Right lung (tissue), 5 donors: ENCODE measurements around the gene EIF3I. TPM values are rescaled to one million over a fixed set of nuclear protein-coding genes. Genes with fewer than 3 reads are reported as not detected.

ENCODE experiments used
- DNase-seq, 2 donors: peaks; one replicate each; pipeline ENCODE4 v3.0.0-alpha.2; 2013
- polyA plus RNA-seq, 5 donors: library from polyadenylated mRNA; unstranded; fragments of 120-200 nt; gene quantifications; one replicate each; pipeline versions ENCODE4 v1.2.1 to v1.2.3, GENCODE V29; 2013; ENCODE audit warnings: inconsistent platforms in 1 of 5, low replicate concordance in 1 of 5; ENCODE audit not compliant: insufficient read length in 5 of 5, insufficient read depth in 1 of 5

The EIF3I gene
- polyA plus RNA-seq, 5 donors = 164 to 195 (median 171) TPM

GRCh38 chr1:32223683-32224082 lies 1.5 kb downstream of the EIF3I start:
- no peak for DNase-seq

GRCh38 chr1:32224285-32224684 lies 2.1 kb downstream of the EIF3I start:
- no peak for DNase-seq

DNA sequence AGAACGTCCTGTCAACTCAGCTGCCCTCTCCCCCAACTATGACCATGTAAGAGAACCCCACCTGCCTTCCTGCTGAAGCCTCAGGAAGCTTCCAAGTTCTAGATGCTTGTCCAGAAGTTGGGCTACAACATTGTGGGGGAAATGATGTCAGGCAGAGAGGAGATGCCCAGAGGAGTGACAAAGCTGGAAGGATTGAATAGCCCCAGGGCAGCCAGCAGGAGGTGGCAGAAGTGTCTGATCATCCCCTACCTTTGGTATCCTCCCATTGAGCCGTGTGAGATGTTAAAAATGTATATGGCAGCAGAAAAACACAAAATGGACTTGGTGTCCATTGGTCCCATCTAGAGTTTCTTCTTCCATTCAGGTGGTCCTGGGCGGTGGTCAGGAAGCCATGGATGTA lies 6.6 kb downstream of the EIF3I start:
- no peak for DNase-seq

DNA sequence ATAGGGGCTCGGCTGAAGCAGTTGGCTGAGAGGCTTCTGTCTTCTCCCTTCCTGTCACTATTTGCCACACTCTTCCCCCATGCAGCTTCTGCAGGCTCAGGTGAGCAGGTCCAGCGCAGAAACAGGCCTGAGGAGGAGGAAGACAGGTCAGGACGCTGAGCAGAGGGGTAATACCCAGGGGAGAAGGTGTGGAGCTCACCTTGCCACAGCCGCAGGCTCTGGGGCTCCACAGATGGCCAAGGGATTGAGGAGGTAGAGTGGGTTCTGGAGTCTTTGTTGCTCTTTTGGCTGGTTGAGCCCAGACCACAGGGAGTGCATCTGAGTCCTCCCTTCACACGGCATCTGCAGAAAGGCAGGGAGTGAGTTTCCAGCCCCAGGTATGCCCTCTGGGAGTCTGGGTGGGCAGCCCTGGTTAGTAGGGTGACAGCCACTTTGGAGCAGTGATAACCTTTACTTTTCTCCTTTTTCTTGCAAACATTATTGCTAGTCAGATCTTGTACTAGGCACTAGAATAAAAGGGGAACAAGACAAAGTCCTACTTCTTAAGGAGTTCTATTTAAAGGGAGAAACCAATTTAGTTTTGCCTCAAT lies 9.7 kb downstream of the EIF3I start:
- DNase-seq = no peak

DNA sequence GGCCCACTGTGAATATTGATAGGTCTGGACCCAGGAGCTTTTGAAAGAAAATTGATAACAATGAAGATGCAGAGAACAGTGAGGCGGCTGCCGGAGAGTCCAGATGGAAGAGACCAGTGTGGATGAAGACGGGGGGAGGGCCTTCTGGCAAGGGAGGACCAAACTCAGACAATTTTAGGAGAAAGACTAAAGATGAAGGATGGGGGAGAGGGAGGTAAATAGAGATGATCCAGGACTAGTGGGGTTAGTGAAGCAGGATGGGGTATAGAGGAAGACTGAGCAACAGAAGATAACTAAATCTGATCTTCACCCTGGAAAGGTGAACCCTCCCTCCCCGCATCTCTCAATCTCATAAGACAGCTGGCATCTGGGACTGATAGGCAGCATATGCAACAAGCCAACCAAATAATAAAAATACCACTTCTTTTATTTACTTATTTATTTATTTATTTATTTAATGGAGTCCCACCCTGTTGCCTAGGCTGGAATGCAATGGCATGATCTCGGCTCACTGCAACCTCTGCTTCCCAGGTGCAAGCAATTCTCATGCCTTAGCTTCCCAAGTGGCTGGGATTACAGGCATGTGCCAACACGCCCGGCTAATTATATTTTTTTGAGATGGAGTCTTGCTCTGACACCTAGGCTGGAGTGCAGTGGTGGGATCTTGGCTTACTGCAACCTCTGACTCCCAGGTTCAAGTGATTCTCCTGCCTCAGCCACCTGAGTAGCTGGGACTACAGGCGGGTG lies 10.5 kb downstream of the EIF3I start:
- no peak for DNase-seq

DNA sequence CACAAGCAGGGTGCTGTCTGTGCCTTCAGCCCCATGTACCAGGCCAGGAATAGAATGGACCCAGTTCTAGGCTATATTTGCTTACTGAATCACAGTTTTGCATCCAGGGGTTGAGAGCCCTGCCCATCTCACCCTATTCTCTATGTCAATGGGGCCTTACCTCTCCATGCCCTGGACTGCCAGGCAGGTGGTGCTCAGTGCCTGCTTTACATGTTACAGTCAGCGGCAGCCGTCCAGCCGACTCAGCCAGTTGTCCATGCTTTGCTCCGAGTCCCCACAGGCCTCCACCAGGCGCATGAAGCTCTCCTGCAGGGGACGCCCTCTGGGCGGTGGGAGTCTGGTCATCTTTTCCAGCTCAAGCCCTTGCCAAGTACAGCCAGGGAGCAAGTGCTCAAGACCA lies 12.6 kb downstream of the EIF3I start:
- DNase-seq = no peak

DNA sequence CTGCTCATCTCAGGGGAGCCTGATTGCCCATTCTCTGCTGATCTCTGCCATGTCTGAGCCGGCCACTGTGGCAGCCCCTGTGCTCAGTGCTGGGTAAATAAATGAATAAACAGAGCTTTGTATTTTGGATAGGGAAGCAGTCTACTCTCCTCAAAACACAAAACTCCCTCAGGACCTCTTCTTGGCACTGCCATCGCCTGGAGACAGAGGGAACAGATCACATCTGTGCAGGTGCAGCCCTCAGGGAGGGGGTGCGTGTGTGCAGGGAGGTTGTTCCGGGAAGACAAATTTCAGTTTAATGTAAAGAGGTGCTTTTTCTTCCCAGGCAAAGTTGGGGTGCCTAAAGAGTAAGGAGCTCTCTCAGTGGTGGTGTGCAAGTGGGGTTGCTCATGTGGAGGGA lies 17.1 kb downstream of the EIF3I start:
- no peak for DNase-seq

GRCh38 chr1:32239790-32240139 lies 17.6 kb downstream of the EIF3I start:
- no peak for DNase-seq

- DNase-seq = peak; percentile 71
Measured at GRCh38 chr1:32240140-32240951, 18.1 kb downstream of the EIF3I start.

DNA sequence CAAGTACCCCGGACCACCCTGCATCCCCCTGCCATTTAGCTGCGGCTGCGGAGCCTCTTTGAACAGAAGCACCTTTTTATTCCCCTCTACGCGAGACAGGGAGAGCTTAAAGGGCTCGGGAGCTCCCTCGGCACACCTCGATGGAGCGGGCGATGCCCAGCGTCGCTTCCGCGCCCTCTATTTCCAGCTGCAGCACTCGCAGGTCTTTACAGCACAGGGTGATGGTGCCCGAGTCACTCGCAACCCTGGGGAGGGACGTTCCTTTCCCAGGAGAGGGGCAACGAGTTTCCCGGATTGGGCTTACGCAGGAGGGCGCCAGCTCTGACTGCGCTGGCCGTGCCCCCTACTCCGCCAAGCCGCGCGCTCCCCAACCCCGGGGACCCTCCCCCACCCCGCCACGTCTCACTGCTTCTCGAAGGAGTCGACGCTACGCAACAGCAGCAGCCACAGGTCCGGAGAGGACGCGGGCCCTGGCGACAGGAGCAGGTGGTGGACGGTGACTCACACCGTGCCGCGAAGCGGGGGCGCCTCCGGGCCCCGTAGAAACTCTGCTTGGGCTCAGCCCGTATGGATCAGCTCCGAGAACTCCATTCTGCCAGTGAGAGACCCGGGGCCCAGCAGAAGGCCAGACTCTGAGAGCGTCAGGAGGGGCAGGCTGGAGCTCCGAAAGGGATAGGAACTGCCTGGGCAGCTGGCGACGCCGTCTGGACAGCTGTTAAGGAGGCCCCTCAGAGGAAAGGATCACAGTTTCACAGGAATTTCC lies 19.0 kb downstream of the EIF3I start:
- DNase-seq = peak; percentile 64 to 69

GRCh38 chr1:32242341-32242851 lies 20.2 kb downstream of the EIF3I start:
- peak; percentile 50 to 59 for DNase-seq

DNA sequence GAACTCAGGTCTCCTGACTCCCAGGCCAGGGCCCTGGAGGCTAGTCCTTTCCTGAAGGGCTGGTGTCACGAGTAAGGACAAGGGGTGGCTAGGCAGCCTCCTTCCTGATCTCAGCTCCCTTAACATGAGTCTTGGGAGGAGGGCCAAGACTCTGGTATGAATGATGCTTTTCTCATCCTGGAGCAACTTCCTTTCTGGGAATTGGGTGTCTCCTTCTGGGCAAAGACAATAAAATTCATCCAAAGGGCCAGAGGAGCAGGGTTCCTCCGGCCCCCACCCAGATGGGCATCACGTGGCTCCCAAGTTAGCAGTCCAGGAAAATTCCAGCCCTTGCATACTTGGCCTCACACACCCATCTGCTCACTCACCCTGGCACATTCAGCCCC lies 24.7 kb downstream of the EIF3I start, which contains the start of gene FAM167B:
TSS of gene FAM167B (plus strand) at position 335 of the 386 bp plus-strand sequence. CDS start 200 bp downstream, outside the sequence.
- no peak for DNase-seq

DNA sequence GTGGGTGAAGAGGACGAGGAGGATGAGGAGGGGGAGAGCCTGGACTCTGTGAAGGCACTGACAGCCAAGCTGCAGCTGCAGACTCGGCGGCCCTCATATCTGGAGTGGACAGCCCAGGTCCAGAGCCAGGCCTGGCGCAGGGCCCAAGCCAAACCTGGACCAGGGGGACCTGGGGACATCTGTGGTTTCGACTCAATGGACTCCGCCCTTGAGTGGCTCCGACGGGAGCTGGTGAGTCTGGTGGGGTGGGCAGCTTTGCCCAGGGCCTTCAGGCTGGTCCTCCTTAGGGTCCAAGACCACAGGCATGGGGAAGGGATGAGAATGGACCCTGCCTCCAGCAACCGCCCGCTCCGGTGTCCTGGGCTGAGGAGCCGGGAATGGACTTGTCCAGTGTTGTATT lies 25.2 kb downstream of the EIF3I start:
- DNase-seq = no peak

DNA sequence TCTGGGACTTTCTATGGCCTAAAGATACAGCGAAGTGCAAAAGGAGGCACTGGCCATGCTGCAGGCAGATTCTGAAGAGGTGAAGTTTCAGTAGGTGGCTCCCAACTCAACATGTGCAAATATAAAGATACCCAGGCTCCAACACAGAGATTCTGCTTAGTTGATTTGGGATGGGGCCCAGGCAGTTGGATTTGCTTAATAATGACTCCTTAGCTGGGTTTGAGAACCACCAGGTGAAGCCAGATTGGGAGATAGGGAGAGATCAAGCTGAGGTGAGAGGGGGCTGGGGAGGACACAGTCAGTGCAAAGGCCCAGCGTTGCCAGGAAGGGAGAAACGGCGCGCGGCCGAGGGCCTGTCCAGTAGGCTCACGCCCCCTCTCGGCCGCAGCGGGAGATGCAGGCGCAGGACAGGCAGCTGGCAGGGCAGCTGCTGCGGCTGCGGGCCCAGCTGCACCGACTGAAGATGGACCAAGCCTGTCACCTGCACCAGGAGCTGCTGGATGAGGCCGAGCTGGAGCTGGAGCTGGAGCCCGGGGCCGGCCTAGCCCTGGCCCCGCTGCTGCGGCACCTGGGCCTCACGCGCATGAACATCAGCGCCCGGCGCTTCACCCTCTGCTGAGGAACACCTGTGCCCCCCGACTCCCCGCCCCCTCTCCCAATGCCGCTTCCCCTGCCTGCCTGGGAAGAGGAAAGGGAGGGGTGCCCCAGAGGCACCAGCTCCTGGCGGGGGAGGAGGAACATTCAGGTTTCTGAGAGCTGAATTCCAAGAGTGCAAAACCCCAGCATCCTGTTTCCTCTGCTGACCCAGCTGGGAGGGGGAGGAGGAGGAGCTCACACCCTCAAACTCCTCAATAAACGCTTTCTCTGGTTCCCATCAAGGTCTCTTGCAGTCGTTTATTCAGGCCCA lies 26.0 kb downstream of the EIF3I start:
- peak; percentile 38 to 42 for DNase-seq

DNA sequence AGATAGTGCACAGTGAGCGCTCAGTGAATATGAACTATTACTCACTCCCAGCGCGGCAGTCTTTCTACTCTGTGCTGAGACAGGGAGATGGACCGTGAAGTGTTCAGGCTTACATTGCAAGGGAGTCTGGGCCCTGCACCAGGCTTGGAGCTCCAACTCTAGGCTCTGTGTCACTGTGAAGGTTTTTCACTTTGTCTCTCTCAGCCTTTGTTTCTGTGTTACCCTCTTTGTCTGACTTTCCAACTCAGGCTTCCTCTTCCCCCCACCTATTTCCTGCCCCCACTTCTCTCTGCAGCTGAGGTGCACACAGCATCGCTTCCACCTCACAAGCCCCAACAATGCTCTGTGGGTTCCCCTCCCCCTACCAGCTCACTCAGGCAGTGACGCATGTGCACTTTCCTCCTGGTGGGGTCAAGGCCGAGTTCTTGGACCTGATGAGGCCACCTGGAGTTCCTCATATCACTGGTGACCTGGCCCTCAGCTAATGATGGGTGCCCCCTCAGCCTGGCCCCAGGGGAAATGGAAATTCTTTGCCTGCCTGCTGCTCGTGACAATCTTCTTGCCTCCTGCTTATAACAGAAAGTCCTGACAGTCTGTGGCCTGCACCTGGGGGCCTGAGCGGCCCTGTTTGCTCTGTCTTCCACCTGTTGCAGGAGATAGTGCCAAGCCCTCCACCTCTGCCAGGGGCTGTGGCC lies 27.8 kb downstream of the EIF3I start:
- peak; percentile 32 to 45 for DNase-seq

DNA sequence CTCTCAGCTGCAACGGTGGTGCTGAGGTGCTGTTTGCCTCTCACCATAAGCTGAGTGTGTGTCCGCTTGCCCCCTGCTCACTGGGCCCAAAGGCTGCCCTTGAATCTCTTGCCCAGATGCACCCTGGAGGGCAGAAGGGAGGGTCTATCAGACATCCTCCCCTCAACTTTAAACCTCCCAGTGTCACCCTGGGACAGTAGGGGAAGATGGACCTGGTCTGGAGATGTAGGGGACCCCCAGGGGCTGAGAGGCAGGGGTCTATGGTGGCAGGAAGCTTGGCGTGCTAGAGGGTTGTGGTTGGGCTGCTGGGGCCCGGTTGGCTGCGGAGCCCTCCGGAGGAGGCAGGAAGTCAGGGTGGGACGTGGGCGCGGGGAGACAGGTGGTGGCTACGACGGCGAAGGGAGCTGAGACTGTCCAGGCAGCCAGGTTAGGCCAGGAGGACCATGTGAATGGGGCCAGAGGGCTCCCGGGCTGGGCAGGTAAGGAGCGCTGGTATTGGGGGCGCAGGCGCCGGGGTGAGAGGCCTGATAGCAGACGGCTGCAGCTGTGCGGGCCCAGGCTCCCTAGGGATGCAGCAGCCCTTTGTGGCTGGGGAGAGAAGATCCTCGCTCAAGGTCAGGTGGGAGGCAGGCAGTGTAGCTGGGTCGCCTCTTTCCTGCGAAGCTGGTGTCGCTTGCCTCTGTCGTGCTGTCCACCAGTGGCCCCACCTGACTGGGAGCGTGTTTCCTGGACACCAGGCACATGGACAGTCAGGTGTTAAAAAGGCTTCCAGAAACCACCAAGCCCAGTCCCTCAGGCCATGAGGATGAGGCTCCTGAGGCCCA lies 28.9 kb downstream of the EIF3I start, which contains the start of gene LCK:
TSS of gene LCK (plus strand) at position 373 of the 824 bp plus-strand sequence. CDS start 23,065 bp downstream, outside the sequence.
- no peak for DNase-seq

DNA sequence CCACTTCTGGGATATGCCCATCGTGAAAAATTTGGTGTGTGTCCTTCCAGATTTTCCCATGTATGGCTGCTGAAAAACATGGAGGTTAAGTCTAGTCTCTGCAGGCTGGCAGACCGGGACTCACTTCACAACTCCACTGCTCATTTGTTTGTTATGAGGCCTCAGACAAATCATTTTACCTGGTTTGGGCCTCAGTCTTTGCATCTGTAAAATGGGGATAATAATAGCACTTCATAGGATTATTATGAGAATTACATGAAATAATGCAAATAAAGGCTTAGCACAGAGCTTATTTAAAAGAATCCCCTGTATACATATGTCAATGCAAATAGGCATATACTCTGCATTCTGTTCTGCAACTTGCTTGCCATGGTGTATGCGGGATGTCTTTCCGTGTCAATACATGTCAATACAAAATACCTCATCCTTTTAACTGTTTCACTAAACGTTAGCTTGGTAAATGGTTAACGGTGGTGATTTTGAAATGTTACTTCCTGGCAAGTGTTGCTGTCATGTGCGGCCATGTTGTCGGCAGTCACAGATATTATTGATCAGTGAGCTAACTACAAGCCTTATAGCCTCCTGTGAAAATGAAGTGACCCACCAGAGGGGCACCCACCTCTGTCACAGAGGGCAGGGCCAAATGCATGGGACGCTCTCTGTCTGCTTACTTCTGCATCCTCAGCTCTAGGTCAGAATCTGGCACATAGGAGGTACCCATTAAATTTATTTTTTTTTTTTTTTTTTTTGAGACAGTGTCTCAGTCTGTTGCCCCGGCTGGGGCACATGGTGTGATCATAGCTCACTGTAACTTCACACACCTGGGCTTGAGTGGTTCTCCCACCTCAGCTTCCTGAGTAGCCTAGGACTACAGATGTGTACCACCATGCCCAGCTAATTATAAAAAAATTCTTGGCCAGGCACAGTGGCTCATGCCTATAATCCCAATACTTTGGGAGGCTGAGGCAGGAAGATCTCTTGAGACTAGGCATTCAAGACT lies 33.2 kb downstream of the EIF3I start:
- no peak for DNase-seq
